ENCODE results near the gene RSPH1.

DNA sequence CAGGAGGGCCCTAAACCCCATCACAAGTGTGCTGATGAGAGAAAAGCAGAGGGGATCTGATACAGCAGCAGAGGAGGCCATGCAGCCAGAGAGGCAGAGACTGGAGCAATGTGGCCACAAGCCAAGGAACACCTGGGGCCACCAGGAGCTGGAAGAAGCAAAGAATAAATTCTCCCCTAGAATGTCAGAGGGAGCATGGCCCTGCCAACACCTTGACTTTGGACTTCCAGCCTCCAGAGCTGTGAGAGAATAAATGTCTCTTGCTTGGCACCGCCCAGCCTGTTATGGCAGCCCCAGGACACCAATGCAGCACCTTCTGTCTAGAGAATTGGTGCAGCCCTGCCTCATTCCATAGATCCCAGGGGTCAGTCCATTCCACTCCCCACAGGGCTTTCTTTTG is 67.0 kb downstream of the RSPH1 start:
- TF ChIP-seq, protein P1, sequence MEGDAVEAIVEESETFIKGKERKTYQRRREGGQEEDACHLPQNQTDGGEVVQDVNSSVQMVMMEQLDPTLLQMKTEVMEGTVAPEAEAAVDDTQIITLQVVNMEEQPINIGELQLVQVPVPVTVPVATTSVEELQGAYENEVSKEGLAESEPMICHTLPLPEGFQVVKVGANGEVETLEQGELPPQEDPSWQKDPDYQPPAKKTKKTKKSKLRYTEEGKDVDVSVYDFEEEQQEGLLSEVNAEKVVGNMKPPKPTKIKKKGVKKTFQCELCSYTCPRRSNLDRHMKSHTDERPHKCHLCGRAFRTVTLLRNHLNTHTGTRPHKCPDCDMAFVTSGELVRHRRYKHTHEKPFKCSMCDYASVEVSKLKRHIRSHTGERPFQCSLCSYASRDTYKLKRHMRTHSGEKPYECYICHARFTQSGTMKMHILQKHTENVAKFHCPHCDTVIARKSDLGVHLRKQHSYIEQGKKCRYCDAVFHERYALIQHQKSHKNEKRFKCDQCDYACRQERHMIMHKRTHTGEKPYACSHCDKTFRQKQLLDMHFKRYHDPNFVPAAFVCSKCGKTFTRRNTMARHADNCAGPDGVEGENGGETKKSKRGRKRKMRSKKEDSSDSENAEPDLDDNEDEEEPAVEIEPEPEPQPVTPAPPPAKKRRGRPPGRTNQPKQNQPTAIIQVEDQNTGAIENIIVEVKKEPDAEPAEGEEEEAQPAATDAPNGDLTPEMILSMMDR (IDR thresholded peaks at IDR 0.05), result no peak
- TF ChIP-seq POLR2AphosphoS5 (IDR thresholded peaks at IDR 0.05), result no peak
- TF ChIP-seq POLR2A (IDR thresholded peaks at IDR 0.05), result no peak
- TF ChIP-seq EP300 (IDR thresholded peaks at IDR 0.05), result no peak
